HepG2 (cell line): ENCODE data around the gene GRAMD1B. TPM values are rescaled to one million over a fixed set of nuclear protein-coding genes. Genes with fewer than 3 reads are reported as not detected.

Source experiments
- ATAD3A ChIP-seq: sonication (generic); formaldehyde crosslinking; IDR thresholded peaks from 2 replicates; pipeline ENCODE4 v1.4.0; 2020; ENCODE audit warnings: missing genetic modification reagents
- KLF15 ChIP-seq: sonication (generic); formaldehyde crosslinking; IDR thresholded peaks from 2 replicates; pipeline ENCODE4 v1.8.1; 2023; ENCODE audit warnings: borderline replicate concordance, mild to moderate bottlenecking, inconsistent platforms, missing genetic modification reagents, mixed read lengths
- MAFF ChIP-seq: IDR thresholded peaks from 2 replicates; pipeline ENCODE4 v1.6.1; 2011; ENCODE audit warnings: low read depth, low read length, improper control_type of control experiment
- MED13 ChIP-seq: sonication (generic); formaldehyde crosslinking; IDR thresholded peaks from 2 replicates; pipeline ENCODE4 v1.5.0; 2020; ENCODE audit warnings: missing genetic modification reagents
- MEF2D ChIP-seq: sonication (generic); formaldehyde crosslinking; IDR thresholded peaks from 2 replicates; pipeline ENCODE4 v1.5.1; 2020; ENCODE audit warnings: mild to moderate bottlenecking, missing genetic modification reagents
- NCOA1 ChIP-seq: sonication (generic); formaldehyde crosslinking; IDR thresholded peaks from 2 replicates; pipeline ENCODE4 v1.9.0; 2021; ENCODE audit warnings: missing genetic modification reagents
- NPAS2 ChIP-seq: sonication (generic); formaldehyde crosslinking; IDR thresholded peaks from 2 replicates; pipeline ENCODE4 v1.8.0; 2022; ENCODE audit warnings: mild to moderate bottlenecking, missing genetic modification reagents, borderline replicate concordance
- PLRG1 ChIP-seq: fragments of 450-650 bp; conservative IDR thresholded peaks from 2 replicates; pipeline ENCODE4 v1.6.1; 2016
- PRMT3 ChIP-seq: sonication (generic); formaldehyde crosslinking; IDR thresholded peaks from 2 replicates; pipeline ENCODE4 v1.8.1; 2022; ENCODE audit warnings: low read depth, mild to moderate bottlenecking, moderate library complexity, missing genetic modification reagents, borderline replicate concordance
- RCOR2 ChIP-seq: IDR thresholded peaks from 2 replicates; pipeline ENCODE4 v1.6.1; 2016; ENCODE audit warnings: missing biosample characterization, missing genetic modification reagents
- RELA ChIP-seq: sonication (generic); formaldehyde crosslinking; IDR thresholded peaks from 2 replicates; pipeline ENCODE4 v1.4.0; 2020; ENCODE audit warnings: missing genetic modification reagents
- SMAD9 ChIP-seq: sonication (generic); formaldehyde crosslinking; IDR thresholded peaks from 2 replicates; pipeline ENCODE4 v1.5.1; 2020; ENCODE audit warnings: mild to moderate bottlenecking, missing genetic modification reagents
- SSRP1 ChIP-seq: IDR thresholded peaks from 2 replicates; pipeline ENCODE4 v1.6.1; 2016; ENCODE audit warnings: control low read depth
- ZMYM2 ChIP-seq: sonication (generic); formaldehyde crosslinking; IDR thresholded peaks from 2 replicates; pipeline ENCODE4 v1.8.0; 2022; ENCODE audit warnings: mild to moderate bottlenecking, missing genetic modification reagents
- ZMYM4 ChIP-seq: sonication (generic); formaldehyde crosslinking; IDR thresholded peaks from 2 replicates; pipeline ENCODE4 v1.8.1; 2023; ENCODE audit warnings: mild to moderate bottlenecking, missing genetic modification reagents
- ZNF558 ChIP-seq: sonication (generic); formaldehyde crosslinking; IDR thresholded peaks from 2 replicates; pipeline ENCODE4 v1.9.0; 2022; ENCODE audit warnings: mild to moderate bottlenecking, missing genetic modification reagents, borderline replicate concordance
- ZNF737 ChIP-seq: sonication (generic); formaldehyde crosslinking; IDR thresholded peaks from 2 replicates; pipeline ENCODE4 v1.5.0; 2020; ENCODE audit warnings: missing genetic modification reagents, mild to moderate bottlenecking, borderline replicate concordance
- ZNF768 ChIP-seq: sonication (generic); formaldehyde crosslinking; IDR thresholded peaks from 2 replicates; pipeline ENCODE4 v1.4.0; 2020; ENCODE audit warnings: missing genetic modification reagents
- ZNF883 ChIP-seq: sonication (generic); formaldehyde crosslinking; IDR thresholded peaks from 2 replicates; pipeline ENCODE4 v1.5.1; 2020; ENCODE audit warnings: mild to moderate bottlenecking, missing genetic modification reagents; ENCODE audit errors: not compliant biosample characterization
- polyA plus RNA-seq, 8 experiments: library from polyadenylated mRNA; depleted of rRNA in 3 of 8; stranded (reverse) in 7 of 8; unstranded in 1 of 8; fragments of >200 nt; fragmentation: Illumina TruSeq in 4 of 8; extraction: Trizol in 4 of 8; gene quantifications; 2 replicates each; pipeline versions ENCODE4 v1.2.1 to v1.2.3, GENCODE V29; 2011 to 2016; ENCODE audit warnings: low read depth in 4 of 8, missing spikeins in 1 of 8, mixed read lengths in 1 of 8; ENCODE audit not compliant: insufficient read depth in 1 of 8
- total RNA-seq, 5 experiments: library from RNA; depleted of rRNA; stranded (reverse); fragments of >200 nt; fragmentation: Illumina TruSeq; extraction: Trizol; gene quantifications; 2 replicates each; pipeline ENCODE4 v1.2.3, GENCODE V29; 2016; ENCODE audit warnings: low read depth in 1 of 5
- TF ChIP-seq, protein P1 (sequence below): sonication (generic); formaldehyde crosslinking; IDR thresholded peaks from 2 replicates; pipeline ENCODE4 v1.5.0; 2020; ENCODE audit warnings: mild to moderate bottlenecking, low read depth, missing genetic modification reagents, borderline replicate concordance
- TF ChIP-seq, protein P2 (sequence below): sonication (generic); formaldehyde crosslinking; IDR thresholded peaks from 2 replicates; pipeline ENCODE4 v1.8.1; 2022; ENCODE audit warnings: mild to moderate bottlenecking, missing genetic modification reagents
- TF ChIP-seq, protein P3 (sequence below): sonication (generic); formaldehyde crosslinking; IDR thresholded peaks from 2 replicates; pipeline ENCODE4 v1.5.0; 2020; ENCODE audit warnings: mild to moderate bottlenecking, missing genetic modification reagents
- TF ChIP-seq, protein P4 (sequence below): sonication (generic); formaldehyde crosslinking; conservative IDR thresholded peaks from 2 replicates; pipeline ENCODE4 v1.4.0; 2020; ENCODE audit warnings: missing genetic modification reagents

The GRAMD1B gene
- total and polyA plus RNA-seq, 2 of the 13 experiments (the other 11 are each of a cell fraction or from before 2014, with no cell fraction given): 0.12 TPM; not detected in 1

DNA sequence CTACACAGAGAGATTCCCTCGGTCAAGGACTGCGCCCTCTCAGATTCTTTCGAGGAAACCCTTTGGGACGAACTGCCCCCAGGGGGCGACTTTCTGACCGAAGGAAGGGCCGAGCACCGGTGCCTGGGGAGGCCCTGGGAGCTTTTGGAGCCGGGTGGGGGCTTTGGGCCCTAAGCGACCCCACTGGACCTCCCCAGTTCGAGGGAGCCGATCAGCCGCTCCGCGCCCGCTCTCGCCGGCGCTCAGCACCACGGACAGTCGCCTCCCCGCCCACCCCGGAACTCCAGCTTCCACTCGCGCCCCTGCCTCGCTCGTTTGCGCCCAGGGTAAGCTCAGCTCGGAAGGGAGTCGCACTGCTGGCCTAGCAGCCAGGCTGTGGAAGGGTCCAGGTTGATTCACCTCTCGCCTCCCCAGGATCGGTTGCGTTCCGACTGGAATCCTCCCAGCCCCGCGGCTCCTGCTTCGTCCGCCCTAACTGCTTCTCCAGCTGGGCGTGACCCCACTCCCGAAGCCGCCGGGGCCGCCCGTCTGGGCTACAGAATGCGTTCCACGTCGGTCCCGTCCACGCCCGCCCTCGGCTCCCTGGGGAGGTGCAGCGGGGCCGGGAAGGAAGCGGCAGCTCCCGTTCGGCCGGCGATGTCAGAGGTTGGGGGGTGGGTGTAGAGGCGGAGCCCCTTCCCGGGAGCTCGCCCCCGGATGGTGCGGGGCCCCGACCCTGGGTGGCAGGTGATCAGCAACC lies 223.9 kb downstream of the GRAMD1B start (continued):
- TF ChIP-seq ZNF768 (CRISPR knock-in tag) (peak; percentile 81; the same call in 1 of the 2 replicates), RELA (CRISPR knock-in tag) (no peak), KLF15 (CRISPR knock-in tag) (no peak), ZNF558 (peak; percentile 56; the same call in 1 of the 2 replicates), ATAD3A (no peak), SMAD9 (CRISPR knock-in tag) (no peak), RCOR2 (CRISPR knock-in tag) (no peak), ZNF883 (CRISPR knock-in tag) (peak; percentile 9), NPAS2 (CRISPR knock-in tag) (no peak), PRMT3 (no peak), MAFF (no peak), SSRP1 (no peak), MED13 (0 out of 2 replicates have a peak, but pooled peaks have one; percentile 18), MEF2D (CRISPR knock-in tag) (no peak), ZMYM4 (no peak), PLRG1 (no peak), NCOA1 (CRISPR knock-in tag) (no peak), ZMYM2 (CRISPR knock-in tag) (0 out of 2 replicates have a peak, but pooled peaks have one; percentile 29), ZNF737 (CRISPR knock-in tag) (no peak)
- TF ChIP-seq, protein P1, sequence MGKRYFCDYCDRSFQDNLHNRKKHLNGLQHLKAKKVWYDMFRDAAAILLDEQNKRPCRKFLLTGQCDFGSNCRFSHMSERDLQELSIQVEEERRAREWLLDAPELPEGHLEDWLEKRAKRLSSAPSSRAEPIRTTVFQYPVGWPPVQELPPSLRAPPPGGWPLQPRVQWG (CRISPR knock-in tag): no peak
- TF ChIP-seq, protein P2, sequence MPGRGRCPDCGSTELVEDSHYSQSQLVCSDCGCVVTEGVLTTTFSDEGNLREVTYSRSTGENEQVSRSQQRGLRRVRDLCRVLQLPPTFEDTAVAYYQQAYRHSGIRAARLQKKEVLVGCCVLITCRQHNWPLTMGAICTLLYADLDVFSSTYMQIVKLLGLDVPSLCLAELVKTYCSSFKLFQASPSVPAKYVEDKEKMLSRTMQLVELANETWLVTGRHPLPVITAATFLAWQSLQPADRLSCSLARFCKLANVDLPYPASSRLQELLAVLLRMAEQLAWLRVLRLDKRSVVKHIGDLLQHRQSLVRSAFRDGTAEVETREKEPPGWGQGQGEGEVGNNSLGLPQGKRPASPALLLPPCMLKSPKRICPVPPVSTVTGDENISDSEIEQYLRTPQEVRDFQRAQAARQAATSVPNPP (CRISPR knock-in tag): no peak
- TF ChIP-seq, protein P3, sequence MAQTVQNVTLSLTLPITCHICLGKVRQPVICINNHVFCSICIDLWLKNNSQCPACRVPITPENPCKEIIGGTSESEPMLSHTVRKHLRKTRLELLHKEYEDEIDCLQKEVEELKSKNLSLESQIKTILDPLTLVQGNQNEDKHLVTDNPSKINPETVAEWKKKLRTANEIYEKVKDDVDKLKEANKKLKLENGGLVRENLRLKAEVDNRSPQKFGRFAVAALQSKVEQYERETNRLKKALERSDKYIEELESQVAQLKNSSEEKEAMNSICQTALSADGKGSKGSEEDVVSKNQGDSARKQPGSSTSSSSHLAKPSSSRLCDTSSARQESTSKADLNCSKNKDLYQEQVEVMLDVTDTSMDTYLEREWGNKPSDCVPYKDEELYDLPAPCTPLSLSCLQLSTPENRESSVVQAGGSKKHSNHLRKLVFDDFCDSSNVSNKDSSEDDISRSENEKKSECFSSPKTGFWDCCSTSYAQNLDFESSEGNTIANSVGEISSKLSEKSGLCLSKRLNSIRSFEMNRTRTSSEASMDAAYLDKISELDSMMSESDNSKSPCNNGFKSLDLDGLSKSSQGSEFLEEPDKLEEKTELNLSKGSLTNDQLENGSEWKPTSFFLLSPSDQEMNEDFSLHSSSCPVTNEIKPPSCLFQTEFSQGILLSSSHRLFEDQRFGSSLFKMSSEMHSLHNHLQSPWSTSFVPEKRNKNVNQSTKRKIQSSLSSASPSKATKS (CRISPR knock-in tag): no peak
- TF ChIP-seq, protein P4, sequence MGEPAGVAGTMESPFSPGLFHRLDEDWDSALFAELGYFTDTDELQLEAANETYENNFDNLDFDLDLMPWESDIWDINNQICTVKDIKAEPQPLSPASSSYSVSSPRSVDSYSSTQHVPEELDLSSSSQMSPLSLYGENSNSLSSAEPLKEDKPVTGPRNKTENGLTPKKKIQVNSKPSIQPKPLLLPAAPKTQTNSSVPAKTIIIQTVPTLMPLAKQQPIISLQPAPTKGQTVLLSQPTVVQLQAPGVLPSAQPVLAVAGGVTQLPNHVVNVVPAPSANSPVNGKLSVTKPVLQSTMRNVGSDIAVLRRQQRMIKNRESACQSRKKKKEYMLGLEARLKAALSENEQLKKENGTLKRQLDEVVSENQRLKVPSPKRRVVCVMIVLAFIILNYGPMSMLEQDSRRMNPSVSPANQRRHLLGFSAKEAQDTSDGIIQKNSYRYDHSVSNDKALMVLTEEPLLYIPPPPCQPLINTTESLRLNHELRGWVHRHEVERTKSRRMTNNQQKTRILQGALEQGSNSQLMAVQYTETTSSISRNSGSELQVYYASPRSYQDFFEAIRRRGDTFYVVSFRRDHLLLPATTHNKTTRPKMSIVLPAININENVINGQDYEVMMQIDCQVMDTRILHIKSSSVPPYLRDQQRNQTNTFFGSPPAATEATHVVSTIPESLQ: no peak
